ENCODE measurements around the gene MRPS7. TPM values are rescaled to one million over a fixed set of nuclear protein-coding genes. Genes with fewer than 3 reads are reported as not detected.

MRPS7 gene
- total RNA-seq, 1 donor from 2014 or later, result 65.1 TPM

GRCh38 chr17:75307957-75308731 is 46.5 kb downstream of the MRPS7 start:
- DNase-seq (ENCODE audit: low read depth), result no peak

- no peak for DNase-seq (ENCODE audit: low read depth)
Measured at GRCh38 chr17:75308732-75309629, 47.3 kb downstream of the MRPS7 start.

- DNase-seq (ENCODE audit: low read depth), result peak; percentile 37
Measured at GRCh38 chr17:75313941-75314551, 52.4 kb downstream of the MRPS7 start.

GRCh38 chr17:75315541-75316243 is 54.0 kb downstream of the MRPS7 start:
- no peak for DNase-seq (ENCODE audit: low read depth)

Other genes with a start within 250 kb of the MRPS7 start
- 34.8 and 39.9 TPM in 2 replicates for gene MRPL58, start 249.2 kb upstream of the MRPS7 start, total RNA-seq
- gene ATP5PD, start 214.9 kb upstream of the MRPS7 start, total RNA-seq, result 278 and 305 TPM in 2 replicates
- gene KCTD2, start 214.7 kb upstream of the MRPS7 start, total RNA-seq, result 18.4 and 20.6 TPM in 2 replicates
- 0.88 and 1.6 TPM in 2 replicates for gene SLC16A5, start 173.9 kb upstream of the MRPS7 start, total RNA-seq
- 3.6 and 4.4 TPM in 2 replicates for gene ARMC7, start 151.9 kb upstream of the MRPS7 start, total RNA-seq
- 64.4 and 70.8 TPM in 2 replicates for gene NT5C, start 130.1 kb upstream of the MRPS7 start, total RNA-seq
- 469 and 635 TPM in 2 replicates for gene JPT1, start 107.4 kb upstream of the MRPS7 start, total RNA-seq
- gene SUMO2, start 78.9 kb upstream of the MRPS7 start, total RNA-seq, result 62.2 and 66.8 TPM in 2 replicates
- 20.1 and 26.1 TPM in 2 replicates for gene NUP85, start 56.2 kb upstream of the MRPS7 start, total RNA-seq
- 18.9 and 22.2 TPM in 2 replicates for gene GGA3, start 273 bp upstream of the MRPS7 start, total RNA-seq
- 8.7 and 9.9 TPM in 2 replicates for gene MIF4GD, start 9.4 kb downstream of the MRPS7 start, total RNA-seq
- gene SLC25A19, start 27.6 kb downstream of the MRPS7 start, total RNA-seq, result 3.3 and 7.5 TPM in 2 replicates
- 125 and 138 TPM in 2 replicates for gene GRB2, start 143.8 kb downstream of the MRPS7 start, total RNA-seq
- 73.0 and 80.0 TPM in 2 replicates for gene TMEM94, start 194.8 kb downstream of the MRPS7 start, total RNA-seq